B cell (primary cell): ENCODE results near the gene STAU1.

Source experiments
- CTCF ChIP-seq: fragments of 200-600 bp; IDR thresholded peaks from one replicate; pipeline ENCODE4 v1.8.0; 2022; ENCODE audit warnings: antibody characterized with exemption, mild to moderate bottlenecking
- EZH2 ChIP-seq: IDR thresholded peaks from 2 replicates; pipeline ENCODE4 v1.6.1; 2012; ENCODE audit warnings: borderline replicate concordance, low read depth, mild to moderate bottlenecking, moderate library complexity, low read length; ENCODE audit not compliant: insufficient read depth, poor library complexity, severe bottlenecking

DNA sequence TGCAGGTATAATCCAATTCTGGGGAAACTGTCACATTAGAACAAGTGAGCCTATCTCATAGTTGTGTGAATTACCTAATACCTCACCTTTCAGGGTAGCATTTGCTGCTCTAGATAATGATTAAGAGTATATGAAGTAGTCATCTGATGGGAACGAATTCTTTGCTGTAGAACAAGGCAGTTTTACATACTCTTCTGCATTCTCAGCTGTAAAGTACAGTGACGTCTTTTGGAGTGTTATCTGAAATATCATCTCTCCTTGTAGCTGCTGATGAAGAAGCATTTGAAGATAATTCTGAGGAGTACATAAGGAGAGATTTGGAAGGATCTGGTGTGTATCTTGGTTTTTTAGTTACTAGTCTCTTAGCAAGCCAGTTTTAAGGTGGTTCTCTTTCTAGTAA lies 113.6 kb downstream of the STAU1 start:
- TF ChIP-seq CTCF = no peak
- TF ChIP-seq EZH2 = no peak
